ENCODE data around the gene AVPI1. TPM values are rescaled to one million over a fixed set of nuclear protein-coding genes. Genes with fewer than 3 reads are reported as not detected.
"Not testable (repeated sequence)": the region's sequence is repeated elsewhere in the genome, so short reads cannot be mapped to it uniquely, and the experiment has no call there.

Gene AVPI1
- total RNA-seq, 1 donor from 2014 or later, result 2.4 TPM

- no peak overlapping the region for H3K4me3 Mint-ChIP-seq (ENCODE audit: low read depth)
- no peaks in the 10 kb centered on the region for H3K36me3 Mint-ChIP-seq (ENCODE audit: low read depth)
- intact Hi-C loops (cut with micrococcal nuclease), result no loop called here
Measured at GRCh38 chr10:97707134-97707861, 20.3 kb upstream of the AVPI1 start.

GRCh38 chr10:97705006-97705670 lies 18.1 kb upstream of the AVPI1 start:
- no peaks in the 10 kb centered on the region for H3K9me3 Mint-ChIP-seq
- no peak overlapping the region for H3K27ac Mint-ChIP-seq
- DNase-seq (ENCODE audit: low spot score), result no peak
- H3K27me3 Mint-ChIP-seq (ENCODE audit: low read depth), result peaks cover 18% of the 10 kb centered on the region
- peaks cover 1% of the 10 kb centered on the region for H3K4me1 Mint-ChIP-seq (ENCODE audit: low read depth)
- H3K4me3 Mint-ChIP-seq (ENCODE audit: low read depth), result no peak overlapping the region
- intact Hi-C loops (cut with micrococcal nuclease), result no loop called here
- H3K36me3 Mint-ChIP-seq (ENCODE audit: low read depth), result no peaks in the 10 kb centered on the region

More at GRCh38 chr10:97707134-97707861, 20.3 kb upstream of the AVPI1 start:
- H3K27ac Mint-ChIP-seq, result no peak overlapping the region
- no peak for DNase-seq (ENCODE audit: low spot score)
- peaks cover 24% of the 10 kb centered on the region for H3K27me3 Mint-ChIP-seq (ENCODE audit: low read depth)
- peaks cover 1% of the 10 kb centered on the region for H3K4me1 Mint-ChIP-seq (ENCODE audit: low read depth)
- H3K9me3 Mint-ChIP-seq, result no peaks in the 10 kb centered on the region

GRCh38 chr10:97704341-97704740 lies 17.3 kb upstream of the AVPI1 start:
- Mint-ChIP-seq H3K9me3 (no peaks in the 10 kb centered on the region), H3K4me1 (ENCODE audit: low read depth) (peaks cover under 1% of the 10 kb centered on the region), H3K36me3 (ENCODE audit: low read depth) (no peaks in the 10 kb centered on the region), H3K4me3 (ENCODE audit: low read depth) (no peak overlapping the region), H3K27me3 (ENCODE audit: low read depth) (peaks cover 16% of the 10 kb centered on the region), H3K27ac (no peak overlapping the region)
- intact Hi-C loops (cut with micrococcal nuclease), result no loop called here
- DNase-seq (ENCODE audit: low spot score), result no peak

- H3K27me3 Mint-ChIP-seq (ENCODE audit: low read depth), result peaks cover 10% of the 10 kb centered on the region
- no peak for DNase-seq (ENCODE audit: low spot score)
- H3K9me3 Mint-ChIP-seq, result no peaks in the 10 kb centered on the region
- H3K27ac Mint-ChIP-seq, result no peak overlapping the region
- no peak overlapping the region for H3K4me3 Mint-ChIP-seq (ENCODE audit: low read depth)
- no peaks in the 10 kb centered on the region for H3K4me1 Mint-ChIP-seq (ENCODE audit: low read depth)
- no peaks in the 10 kb centered on the region for H3K36me3 Mint-ChIP-seq (ENCODE audit: low read depth)
- intact Hi-C loops (cut with micrococcal nuclease), result no loop called here
Measured at GRCh38 chr10:97703398-97704067, 16.5 kb upstream of the AVPI1 start.

- DNase-seq (ENCODE audit: low spot score), result peak; percentile 34
- Mint-ChIP-seq H3K27ac (no peak overlapping the region), H3K27me3 (ENCODE audit: low read depth) (peaks cover 8% of the 10 kb centered on the region), H3K4me3 (ENCODE audit: low read depth) (no peak overlapping the region), H3K9me3 (no peaks in the 10 kb centered on the region), H3K4me1 (ENCODE audit: low read depth) (no peaks in the 10 kb centered on the region), H3K36me3 (ENCODE audit: low read depth) (no peaks in the 10 kb centered on the region)
- intact Hi-C loops (cut with micrococcal nuclease), result loop anchor here (2.0 kb wide), 1 partner anchor 29 kb away; no protein-coding TSS in a partner anchor
Measured at GRCh38 chr10:97701438-97702069, 14.5 kb upstream of the AVPI1 start.

GRCh38 chr10:97698072-97698655 lies 11.1 kb upstream of the AVPI1 start:
- H3K27ac Mint-ChIP-seq; DNase-seq (ENCODE audit: low spot score); intact Hi-C loops (cut with micrococcal nuclease); H3K9me3 Mint-ChIP-seq; H3K27me3 Mint-ChIP-seq (ENCODE audit: low read depth); H3K4me3 Mint-ChIP-seq (ENCODE audit: low read depth); H3K4me1 Mint-ChIP-seq (ENCODE audit: low read depth); H3K36me3 Mint-ChIP-seq (ENCODE audit: low read depth): not testable (repeated sequence)

GRCh38 chr10:97690133-97690532 lies 3.1 kb upstream of the AVPI1 start:
- Mint-ChIP-seq H3K36me3 (ENCODE audit: low read depth) (no peaks in the 10 kb centered on the region), H3K9me3 (no peaks in the 10 kb centered on the region), H3K4me3 (ENCODE audit: low read depth) (no peak overlapping the region), H3K4me1 (ENCODE audit: low read depth) (peaks cover 15% of the 10 kb centered on the region), H3K27me3 (ENCODE audit: low read depth) (peaks cover 3% of the 10 kb centered on the region), H3K27ac (no peak overlapping the region)
- no peak for DNase-seq (ENCODE audit: low spot score)
- intact Hi-C loops (cut with micrococcal nuclease), result no loop called here

GRCh38 chr10:97689559-97690020 lies 2.5 kb upstream of the AVPI1 start:
- Mint-ChIP-seq H3K27ac (no peak overlapping the region), H3K36me3 (ENCODE audit: low read depth) (no peaks in the 10 kb centered on the region), H3K4me1 (ENCODE audit: low read depth) (peaks cover 17% of the 10 kb centered on the region), H3K9me3 (no peaks in the 10 kb centered on the region), H3K27me3 (ENCODE audit: low read depth) (peaks cover 3% of the 10 kb centered on the region), H3K4me3 (ENCODE audit: low read depth) (no peak overlapping the region)
- DNase-seq (ENCODE audit: low spot score), result no peak
- intact Hi-C loops (cut with micrococcal nuclease), result loop anchor here (5.0 kb wide), 1 partner anchor 47 kb away; the partner anchor contains the start of gene PI4K2A

- Mint-ChIP-seq H3K9me3 (no peaks in the 10 kb centered on the region), H3K27ac (peak overlapping the region; percentile 28), H3K36me3 (ENCODE audit: low read depth) (no peaks in the 10 kb centered on the region), H3K4me3 (ENCODE audit: low read depth) (peak overlapping the region; percentile 68), H3K4me1 (ENCODE audit: low read depth) (peaks cover 17% of the 10 kb centered on the region), H3K27me3 (ENCODE audit: low read depth) (peaks cover 3% of the 10 kb centered on the region)
- intact Hi-C loops (cut with micrococcal nuclease), result loop anchor here (1.0 to 5.0 kb wide), 2 partner anchors 46 to 49 kb away; partner anchors contain the start of genes PI4K2A and ZFYVE27
- no peak for DNase-seq (ENCODE audit: low spot score)
Measured at GRCh38 chr10:97687785-97688781, 1.0 kb upstream of the AVPI1 start.

- Mint-ChIP-seq H3K4me3 (ENCODE audit: low read depth) (peak overlapping the region; percentile 75), H3K27ac (no peak overlapping the region), H3K27me3 (ENCODE audit: low read depth) (no peaks in the 10 kb centered on the region), H3K9me3 (no peaks in the 10 kb centered on the region), H3K4me1 (ENCODE audit: low read depth) (peaks cover 17% of the 10 kb centered on the region), H3K36me3 (ENCODE audit: low read depth) (no peaks in the 10 kb centered on the region)
- no peak for DNase-seq (ENCODE audit: low spot score)
- intact Hi-C loops (cut with micrococcal nuclease), result loop anchor here (5.0 kb wide), 1 partner anchor 44 kb away; the partner anchor contains the start of gene PI4K2A
Measured at GRCh38 chr10:97686301-97686961, 610 bp downstream of the AVPI1 start.

GRCh38 chr10:97685395-97685958 lies 1.6 kb downstream of the AVPI1 start:
- no peak overlapping the region for H3K4me3 Mint-ChIP-seq (ENCODE audit: low read depth)
- no peak for DNase-seq (ENCODE audit: low spot score)
- H3K4me1 Mint-ChIP-seq (ENCODE audit: low read depth), result peaks cover 17% of the 10 kb centered on the region
- H3K9me3 Mint-ChIP-seq, result no peaks in the 10 kb centered on the region
- intact Hi-C loops (cut with micrococcal nuclease), result loop anchor here (5.0 kb wide), 1 partner anchor 43 kb away; the partner anchor contains the start of gene PI4K2A
- H3K36me3 Mint-ChIP-seq (ENCODE audit: low read depth), result no peaks in the 10 kb centered on the region
- no peaks in the 10 kb centered on the region for H3K27me3 Mint-ChIP-seq (ENCODE audit: low read depth)
- H3K27ac Mint-ChIP-seq, result no peak overlapping the region

Data from activated T-helper 2 cell treated with anti-CD3 and anti-CD28 coated beads, Interferon-gamma antibody, Interleukin-2, Interleukin-4, amounts not matched to agents 10 μg/mL and 5 μg/mL and 100 μg/mL, durations not matched to agents 14 hours and 24 hours and 36 hours (primary cell).